ENCODE results near the gene ATN1.

The ATN1 gene

DNA sequence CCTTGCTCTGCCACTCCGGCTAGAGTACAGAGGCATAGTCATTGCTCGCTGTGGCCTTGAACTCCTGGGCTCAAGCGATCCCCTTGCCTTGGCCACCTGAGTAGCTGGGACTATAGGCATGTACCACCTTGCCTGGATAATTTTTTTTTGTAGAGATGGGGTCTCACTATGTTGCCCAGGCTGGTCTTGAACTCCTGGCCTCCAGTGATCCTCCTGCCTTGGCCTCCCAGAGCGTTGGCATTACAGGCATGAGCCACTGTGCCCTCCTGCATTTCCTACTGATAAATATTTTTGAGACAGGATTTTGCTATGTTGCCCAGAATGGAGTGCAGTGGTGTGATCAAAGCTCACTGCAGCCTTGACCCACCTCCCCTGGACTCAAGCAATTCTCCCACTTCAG is 52.3 kb downstream of the ATN1 start:
- no peak for DNase-seq

- DNase-seq: no peak
These were observed 53.0 kb downstream of the ATN1 start for GRCh38 chr12:6980740-6981139.

GRCh38 chr12:6981152-6982052 is 53.6 kb downstream of the ATN1 start:
- no peak for DNase-seq

- DNase-seq: no peak
These were observed 54.8 kb downstream of the ATN1 start for GRCh38 chr12:6982532-6982931.

DNA sequence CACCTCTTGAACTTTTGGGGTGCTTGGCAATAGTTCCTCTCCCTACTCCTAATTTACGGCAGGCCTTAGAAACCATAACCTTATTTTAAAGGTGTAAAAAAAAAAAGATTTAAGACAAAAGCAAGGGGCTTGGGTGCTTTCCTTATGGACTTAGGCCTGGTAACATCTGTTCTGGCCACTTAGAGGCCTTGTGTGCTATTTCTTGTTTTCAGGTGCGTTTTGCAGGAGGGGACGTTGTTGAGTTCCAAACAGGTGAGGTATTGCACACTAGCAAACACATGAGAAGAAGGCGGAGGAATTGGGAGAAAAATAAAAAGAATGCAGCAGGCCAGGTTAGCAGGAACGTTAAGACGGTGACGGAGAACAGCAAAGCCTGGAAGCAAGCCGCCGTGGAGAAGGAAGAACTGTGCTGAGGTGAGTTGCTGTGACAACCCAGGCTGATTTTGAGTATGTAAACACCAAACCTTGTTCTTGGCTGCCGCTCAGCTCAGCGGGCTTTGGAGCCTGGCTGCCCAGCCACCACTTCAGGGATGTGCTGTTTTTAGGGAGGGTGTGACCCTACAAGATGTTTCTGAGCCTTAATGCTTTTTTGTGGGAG is 60.3 kb downstream of the ATN1 start:
- no peak for DNase-seq
